ENCODE data around the gene GAP43.

GRCh38 chr3:115644391-115644790 is 21.1 kb downstream of the GAP43 start:
- no peak for TF ChIP-seq POLR2A (IDR thresholded peaks at IDR 0.05; ENCODE audit: low read depth, low read length)
- no peak for TF ChIP-seq POLR2AphosphoS5 (IDR thresholded peaks at IDR 0.05; ENCODE audit: low read depth, low read length)
- TF ChIP-seq TAF1 (IDR thresholded peaks at IDR 0.05; ENCODE audit: borderline replicate concordance, low read depth, low read length): no peak

Data from GM12892 (cell line).